ENCODE results near the gene OSBPL1A.

The OSBPL1A gene

DNA sequence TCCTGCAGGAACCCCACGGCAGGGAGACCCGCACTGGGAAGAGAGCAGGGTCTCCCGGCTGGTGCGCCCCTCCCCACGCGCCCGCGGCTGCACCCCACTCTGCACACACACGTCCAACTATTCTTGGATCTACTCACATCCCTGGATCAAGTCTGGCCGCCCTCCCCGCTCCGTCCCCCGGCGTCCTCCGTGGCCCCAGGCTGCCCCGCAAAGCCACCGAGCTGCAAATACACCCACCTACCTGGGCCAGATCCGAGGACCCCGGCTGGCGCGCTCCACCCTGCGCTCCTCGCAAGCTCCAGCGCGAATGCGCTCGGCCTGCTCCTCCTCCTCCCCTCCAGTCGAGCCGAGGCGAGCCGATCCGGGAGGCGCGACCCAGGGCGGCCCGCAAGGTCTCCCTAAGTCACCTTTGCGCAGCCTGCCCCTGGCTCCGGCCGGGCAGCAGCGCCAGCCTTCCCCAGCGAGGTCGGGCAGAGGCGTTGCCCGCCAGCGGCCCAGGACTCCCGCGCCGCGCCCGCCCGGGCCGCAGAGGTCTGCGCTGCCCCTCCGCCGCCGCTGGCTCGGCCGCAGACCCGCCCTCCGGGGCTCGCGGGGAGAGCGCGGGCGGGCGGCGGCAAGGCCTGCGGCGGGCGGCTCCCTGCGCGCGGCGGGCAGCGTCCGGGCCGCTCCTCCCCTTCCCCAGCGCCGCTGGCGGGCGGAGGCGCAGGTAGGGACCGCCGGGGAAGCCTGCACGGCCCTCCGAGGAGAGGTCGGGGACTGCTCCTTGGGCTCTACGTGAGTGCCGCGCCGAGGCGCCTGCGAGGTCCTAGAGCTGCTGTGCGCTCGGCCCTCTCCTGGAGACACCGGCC lies 126.0 kb downstream of the OSBPL1A start:
- H3K36me3 ChIP-seq (ENCODE audit: control insufficient read depth, insufficient read depth, low read length) = no peaks in the 10 kb centered on the region
- H3K4me3 ChIP-seq (ENCODE audit: low read length) = peak overlapping the region; percentile 68
- H3K27me3 ChIP-seq (ENCODE audit: control insufficient read depth, insufficient read depth, low read length) = no peaks in the 10 kb centered on the region
- peak overlapping the region; percentile 32 for H3K9ac ChIP-seq (ENCODE audit: low read length)
- peak overlapping the region; percentile 87 for H3K27ac ChIP-seq (ENCODE audit: low read depth, low read length)
- H3K4me1 ChIP-seq (ENCODE audit: control insufficient read depth, insufficient read depth, low read length) = peaks cover 4% of the 10 kb centered on the region

- Histone ChIP-seq H3K27me3 (ENCODE audit: control insufficient read depth, insufficient read depth, low read length) (no peaks in the 10 kb centered on the region), H3K27ac (ENCODE audit: low read depth, low read length) (peak overlapping the region; percentile 87), H3K36me3 (ENCODE audit: control insufficient read depth, insufficient read depth, low read length) (no peaks in the 10 kb centered on the region), H3K4me3 (ENCODE audit: low read length) (peak overlapping the region; percentile 68), H3K9ac (ENCODE audit: low read length) (peak overlapping the region; percentile 32), H3K4me1 (ENCODE audit: control insufficient read depth, insufficient read depth, low read length) (peaks cover 7% of the 10 kb centered on the region)
Measured at GRCh38 chr18:24270937-24271380, 126.7 kb downstream of the OSBPL1A start.

DNA sequence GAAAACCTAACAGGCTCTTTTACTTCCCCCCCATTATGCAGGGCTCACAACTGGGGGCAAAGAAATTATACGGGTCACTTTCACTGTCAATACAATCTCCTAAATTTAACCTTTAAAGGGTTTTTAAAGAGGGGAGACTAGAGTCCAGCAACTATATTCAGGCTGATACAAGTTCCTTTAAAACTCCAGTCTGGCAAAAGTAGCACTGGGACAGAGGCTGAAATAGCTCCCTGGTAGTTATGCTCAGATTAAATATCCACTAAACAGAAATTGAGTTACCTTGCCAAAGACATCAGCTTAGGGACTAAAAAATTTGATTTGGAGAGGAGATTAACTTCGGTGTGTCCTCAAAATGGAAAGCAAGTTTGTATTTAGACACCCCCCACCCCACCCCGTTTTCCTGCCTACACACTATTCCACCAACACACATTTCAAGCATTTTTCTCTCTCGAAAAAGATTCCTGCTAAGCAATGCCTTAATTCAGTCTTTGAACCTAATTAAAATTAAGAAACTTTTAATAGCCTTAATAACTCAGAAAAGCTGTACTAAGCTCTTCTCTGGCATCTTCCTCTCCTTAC lies 127.2 kb downstream of the OSBPL1A start:
- H3K4me1 ChIP-seq (ENCODE audit: control insufficient read depth, insufficient read depth, low read length) = peaks cover 7% of the 10 kb centered on the region
- H3K36me3 ChIP-seq (ENCODE audit: control insufficient read depth, insufficient read depth, low read length) = no peaks in the 10 kb centered on the region
- H3K27ac ChIP-seq (ENCODE audit: low read depth, low read length) = peak overlapping the region; percentile 87
- H3K9ac ChIP-seq (ENCODE audit: low read length) = no peak overlapping the region
- peak overlapping the region; percentile 68 for H3K4me3 ChIP-seq (ENCODE audit: low read length)
- H3K27me3 ChIP-seq (ENCODE audit: control insufficient read depth, insufficient read depth, low read length) = no peaks in the 10 kb centered on the region

DNA sequence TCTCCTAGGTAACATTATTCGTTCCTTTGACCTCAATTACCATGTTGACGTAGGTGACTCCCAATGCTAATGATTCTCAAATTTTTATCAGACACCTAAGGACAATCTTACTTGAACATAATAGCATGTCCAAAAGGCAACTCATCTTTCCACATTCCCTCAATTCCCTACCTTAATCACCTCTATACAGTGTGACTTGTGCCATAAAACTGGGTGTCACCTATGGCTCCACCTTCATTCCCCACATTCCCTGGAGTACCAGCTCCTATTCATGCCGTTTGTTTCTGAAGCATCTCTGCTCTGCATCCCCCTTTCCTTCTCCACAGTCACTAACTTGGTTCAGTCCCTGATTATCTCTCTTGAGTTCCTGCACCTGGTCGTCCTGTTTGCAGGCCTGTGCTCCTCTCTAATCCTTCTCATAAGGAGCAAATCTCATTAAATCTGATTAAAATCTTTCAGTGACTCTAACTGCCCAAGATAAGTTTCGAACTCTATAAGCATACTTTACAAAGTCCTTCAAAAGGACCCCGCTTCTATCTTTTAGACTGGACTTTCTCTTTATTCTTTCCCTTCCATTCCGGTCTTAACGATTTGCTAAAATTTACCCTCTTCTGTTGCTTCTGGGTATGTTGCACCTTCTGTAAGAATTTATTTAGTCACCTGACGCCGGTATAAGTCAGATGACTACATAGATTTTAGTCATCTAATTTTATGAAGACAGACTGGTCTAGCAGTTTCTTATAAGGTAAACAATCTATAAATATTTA lies 128.7 kb downstream of the OSBPL1A start:
- peaks cover 7% of the 10 kb centered on the region for H3K4me1 ChIP-seq (ENCODE audit: control insufficient read depth, insufficient read depth, low read length)
- H3K27ac ChIP-seq (ENCODE audit: low read depth, low read length) = no peak overlapping the region
- no peaks in the 10 kb centered on the region for H3K27me3 ChIP-seq (ENCODE audit: control insufficient read depth, insufficient read depth, low read length)
- no peak overlapping the region for H3K9ac ChIP-seq (ENCODE audit: low read length)
- no peaks in the 10 kb centered on the region for H3K36me3 ChIP-seq (ENCODE audit: control insufficient read depth, insufficient read depth, low read length)
- no peak overlapping the region for H3K4me3 ChIP-seq (ENCODE audit: low read length)

DNA sequence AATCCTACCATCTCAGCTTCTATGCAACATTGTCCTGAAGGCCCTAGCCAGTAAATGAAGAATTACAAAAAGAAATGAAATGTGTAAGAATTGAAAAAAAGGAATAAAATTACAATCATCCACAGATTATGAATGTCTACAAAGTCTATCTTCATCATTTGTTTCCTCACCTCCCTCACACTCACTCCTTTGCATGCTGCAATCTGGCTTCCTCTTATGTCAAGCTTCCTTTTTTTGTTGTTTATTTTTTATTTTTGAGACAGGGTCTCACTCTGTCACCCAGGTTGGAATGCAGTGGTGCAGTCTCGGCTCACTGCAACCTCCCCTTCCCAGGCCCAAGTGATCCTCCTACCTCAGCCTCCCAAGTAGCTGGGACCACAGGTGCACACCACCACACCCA lies 129.7 kb downstream of the OSBPL1A start:
- Histone ChIP-seq H3K4me1 (ENCODE audit: control insufficient read depth, insufficient read depth, low read length) (peaks cover 7% of the 10 kb centered on the region), H3K27me3 (ENCODE audit: control insufficient read depth, insufficient read depth, low read length) (no peaks in the 10 kb centered on the region), H3K9ac (ENCODE audit: low read length) (no peak overlapping the region), H3K36me3 (ENCODE audit: control insufficient read depth, insufficient read depth, low read length) (no peaks in the 10 kb centered on the region), H3K27ac (ENCODE audit: low read depth, low read length) (no peak overlapping the region), H3K4me3 (ENCODE audit: low read length) (no peak overlapping the region)

GRCh38 chr18:24266131-24266530 lies 131.5 kb downstream of the OSBPL1A start:
- no peak overlapping the region for H3K9ac ChIP-seq (ENCODE audit: low read length)
- peaks cover 8% of the 10 kb centered on the region for H3K4me1 ChIP-seq (ENCODE audit: control insufficient read depth, insufficient read depth, low read length)
- H3K27me3 ChIP-seq (ENCODE audit: control insufficient read depth, insufficient read depth, low read length) = no peaks in the 10 kb centered on the region
- no peak overlapping the region for H3K4me3 ChIP-seq (ENCODE audit: low read length)
- no peaks in the 10 kb centered on the region for H3K36me3 ChIP-seq (ENCODE audit: control insufficient read depth, insufficient read depth, low read length)
- peak overlapping the region; percentile 59 for H3K27ac ChIP-seq (ENCODE audit: low read depth, low read length)

DNA sequence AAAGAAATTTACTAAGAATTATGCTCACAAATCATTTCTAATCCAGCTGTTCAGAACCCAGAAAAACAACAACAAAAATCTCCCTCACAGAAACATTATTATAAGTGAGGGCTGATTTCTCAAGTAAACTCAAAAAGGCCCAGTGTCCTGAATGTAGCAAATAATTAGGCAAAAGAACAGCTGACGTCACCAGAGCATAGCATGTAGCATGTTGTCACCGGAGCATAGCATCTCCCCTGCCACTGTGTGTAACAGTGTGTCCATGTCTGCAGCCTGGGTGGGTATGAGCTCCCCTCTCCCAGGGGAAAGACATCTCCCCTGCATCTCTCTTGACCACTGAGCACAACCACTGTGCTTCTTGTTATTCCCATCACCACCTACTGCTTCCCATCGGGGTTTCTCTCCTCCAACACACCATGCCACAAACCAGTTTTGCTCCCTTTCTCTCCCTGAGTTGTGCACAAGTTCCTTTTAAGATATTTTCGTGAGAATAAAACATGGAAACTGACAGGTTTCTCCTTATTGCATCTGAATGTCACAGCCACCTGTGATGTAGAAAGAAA lies 132.0 kb downstream of the OSBPL1A start:
- no peaks in the 10 kb centered on the region for H3K36me3 ChIP-seq (ENCODE audit: control insufficient read depth, insufficient read depth, low read length)
- H3K27me3 ChIP-seq (ENCODE audit: control insufficient read depth, insufficient read depth, low read length) = no peaks in the 10 kb centered on the region
- H3K4me1 ChIP-seq (ENCODE audit: control insufficient read depth, insufficient read depth, low read length) = peaks cover 8% of the 10 kb centered on the region
- peak overlapping the region; percentile 59 for H3K27ac ChIP-seq (ENCODE audit: low read depth, low read length)
- no peak overlapping the region for H3K9ac ChIP-seq (ENCODE audit: low read length)
- H3K4me3 ChIP-seq (ENCODE audit: low read length) = no peak overlapping the region

DNA sequence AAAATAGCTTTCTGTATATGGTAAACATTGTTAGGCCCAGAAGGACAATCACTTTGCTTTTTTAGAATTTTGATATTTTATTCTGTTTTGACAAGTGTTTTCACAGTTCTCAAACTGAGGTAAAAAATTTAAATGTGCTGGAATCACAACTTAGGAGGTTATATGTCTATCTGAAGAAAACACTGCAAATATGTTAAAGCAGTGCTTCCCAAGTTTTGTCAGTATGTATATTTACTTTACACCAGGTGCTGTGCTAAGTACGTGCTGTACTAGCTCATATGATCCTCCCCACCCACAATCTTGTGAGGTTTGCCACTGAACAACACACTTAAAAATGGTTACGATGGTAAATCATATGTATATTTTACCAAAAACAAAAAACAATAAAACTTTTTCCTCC lies 134.6 kb downstream of the OSBPL1A start:
- H3K27me3 ChIP-seq (ENCODE audit: control insufficient read depth, insufficient read depth, low read length) = no peaks in the 10 kb centered on the region
- no peaks in the 10 kb centered on the region for H3K36me3 ChIP-seq (ENCODE audit: control insufficient read depth, insufficient read depth, low read length)
- no peak overlapping the region for H3K4me3 ChIP-seq (ENCODE audit: low read length)
- peaks cover 11% of the 10 kb centered on the region for H3K4me1 ChIP-seq (ENCODE audit: control insufficient read depth, insufficient read depth, low read length)
- H3K27ac ChIP-seq (ENCODE audit: low read depth, low read length) = peak overlapping the region; percentile 55
- H3K9ac ChIP-seq (ENCODE audit: low read length) = no peak overlapping the region

GRCh38 chr18:24262087-24262486 lies 135.5 kb downstream of the OSBPL1A start:
- no peaks in the 10 kb centered on the region for H3K36me3 ChIP-seq (ENCODE audit: control insufficient read depth, insufficient read depth, low read length)
- H3K27me3 ChIP-seq (ENCODE audit: control insufficient read depth, insufficient read depth, low read length) = no peaks in the 10 kb centered on the region
- no peak overlapping the region for H3K27ac ChIP-seq (ENCODE audit: low read depth, low read length)
- H3K4me1 ChIP-seq (ENCODE audit: control insufficient read depth, insufficient read depth, low read length) = peaks cover 11% of the 10 kb centered on the region
- no peak overlapping the region for H3K4me3 ChIP-seq (ENCODE audit: low read length)
- no peak overlapping the region for H3K9ac ChIP-seq (ENCODE audit: low read length)

DNA sequence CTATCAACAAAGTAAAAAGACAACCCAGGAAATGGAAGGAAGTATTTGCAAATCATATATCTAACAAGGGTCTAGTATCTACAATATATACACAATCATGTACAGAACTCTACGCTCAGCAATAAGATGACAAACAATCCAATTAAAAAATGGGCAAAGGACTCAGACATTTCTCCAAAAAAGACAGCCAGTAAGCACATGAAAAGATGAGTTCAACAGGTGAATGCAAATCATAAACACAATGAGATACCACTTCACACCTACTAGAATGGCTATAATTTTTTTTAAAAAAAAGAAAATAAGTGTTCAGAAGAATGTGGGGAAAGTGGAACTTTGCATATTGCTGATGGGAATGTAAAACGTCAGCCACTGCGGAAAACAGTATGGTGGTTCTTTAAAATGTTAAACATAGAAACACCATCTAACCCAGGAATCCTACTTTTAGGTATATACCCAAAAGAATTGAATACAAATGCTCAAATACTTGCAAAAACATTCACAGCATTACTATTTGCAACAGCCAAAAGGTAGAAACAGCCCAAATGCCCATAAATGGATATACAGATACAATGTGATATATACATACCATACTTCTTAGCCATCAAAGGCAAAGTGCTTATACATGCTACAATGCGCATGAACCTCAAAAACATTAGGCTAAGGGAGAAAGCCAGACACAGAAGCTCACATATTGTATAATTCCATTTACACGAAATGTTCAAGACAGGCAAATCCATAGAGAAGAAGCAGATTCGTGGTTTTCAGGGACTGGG lies 137.6 kb downstream of the OSBPL1A start:
- Histone ChIP-seq H3K36me3 (ENCODE audit: control insufficient read depth, insufficient read depth, low read length) (no peaks in the 10 kb centered on the region), H3K4me1 (ENCODE audit: control insufficient read depth, insufficient read depth, low read length) (peaks cover 7% of the 10 kb centered on the region), H3K27ac (ENCODE audit: low read depth, low read length) (peak overlapping the region; percentile 38), H3K9ac (ENCODE audit: low read length) (no peak overlapping the region), H3K4me3 (ENCODE audit: low read length) (no peak overlapping the region), H3K27me3 (ENCODE audit: control insufficient read depth, insufficient read depth, low read length) (no peaks in the 10 kb centered on the region)

- Histone ChIP-seq H3K27me3 (ENCODE audit: control insufficient read depth, insufficient read depth, low read length) (no peaks in the 10 kb centered on the region), H3K36me3 (ENCODE audit: control insufficient read depth, insufficient read depth, low read length) (no peaks in the 10 kb centered on the region), H3K9ac (ENCODE audit: low read length) (no peak overlapping the region), H3K4me1 (ENCODE audit: control insufficient read depth, insufficient read depth, low read length) (no peaks in the 10 kb centered on the region), H3K27ac (ENCODE audit: low read depth, low read length) (no peak overlapping the region), H3K4me3 (ENCODE audit: low read length) (no peak overlapping the region)
Measured at GRCh38 chr18:24254071-24254470, 143.6 kb downstream of the OSBPL1A start.
